ENCODE measurements around the gene CAPS.
"Not testable (repeated sequence)": the region's sequence is repeated elsewhere in the genome, so short reads cannot be mapped to it uniquely, and the experiment has no call there.

The CAPS gene

DNA sequence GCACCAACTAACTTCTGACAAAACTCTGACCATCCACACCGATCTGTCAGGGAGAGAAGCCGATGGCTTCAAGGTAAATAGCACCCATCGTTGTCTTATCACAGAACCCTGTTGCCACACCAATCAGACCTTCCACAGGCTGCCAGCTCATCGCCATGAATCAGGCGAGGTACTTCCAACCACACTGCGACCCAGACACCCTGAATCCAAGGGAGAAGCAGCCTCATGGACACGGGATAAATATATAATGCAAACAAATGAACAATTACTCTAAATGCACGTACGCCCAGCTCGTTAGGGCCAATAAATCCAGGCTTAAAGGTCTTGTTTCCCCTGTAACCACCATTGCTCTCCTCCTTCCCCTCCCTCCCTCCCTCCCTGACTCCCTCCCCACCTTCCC is 43.1 kb downstream of the CAPS start:
- no peak for DNase-seq (ENCODE audit: low read depth)

DNA sequence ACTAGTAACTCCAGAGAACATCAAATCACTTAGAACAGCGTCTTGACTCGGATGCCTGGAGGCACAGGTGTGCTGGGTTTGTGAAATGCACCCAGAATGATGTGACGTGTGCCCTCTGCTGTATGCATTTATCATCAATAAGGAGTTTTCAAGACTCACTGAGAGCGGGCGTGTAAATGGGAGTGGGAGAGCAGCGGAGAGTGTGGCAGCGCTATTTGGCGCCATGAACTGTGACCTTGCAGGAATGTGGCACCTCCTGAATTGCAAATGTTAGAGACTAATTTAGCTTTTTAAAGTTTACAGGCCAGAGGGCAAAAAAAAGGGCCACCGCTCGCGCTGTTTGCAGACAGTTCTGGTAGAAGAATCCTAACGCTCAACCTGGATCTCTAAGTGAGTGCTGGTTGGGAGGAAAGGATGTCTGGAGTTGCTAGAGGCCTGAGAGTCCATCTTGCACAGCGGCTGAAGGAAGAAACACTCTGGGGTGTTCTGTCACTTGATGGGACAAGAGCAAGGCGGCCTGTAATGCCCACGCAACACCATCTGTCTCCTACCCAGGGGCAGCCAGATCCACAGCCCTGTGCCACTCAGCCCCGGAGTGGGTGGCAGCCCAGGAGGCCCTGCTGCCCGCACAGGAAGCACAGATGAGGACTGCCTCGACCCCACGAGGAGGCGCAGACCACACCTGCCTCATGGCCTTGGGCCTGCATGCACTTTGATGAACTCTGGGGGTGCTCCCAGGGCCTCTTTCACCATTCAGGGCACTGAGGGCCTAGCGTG is 44.2 kb downstream of the CAPS start:
- DNase-seq (ENCODE audit: low read depth), result no peak

DNA sequence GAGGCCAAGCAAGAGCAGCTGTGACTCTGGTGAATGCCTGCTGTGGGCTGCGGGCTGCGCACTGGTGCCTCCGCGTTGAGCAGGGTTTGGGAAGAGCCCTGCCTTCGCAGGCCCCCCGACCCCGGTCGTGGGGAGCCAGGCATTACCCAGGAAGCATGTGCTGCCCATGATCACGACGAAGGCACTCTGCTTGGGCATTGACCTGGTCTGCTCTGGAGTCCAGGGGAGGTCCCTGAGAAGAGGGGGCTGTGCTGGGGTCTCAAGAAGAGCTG is 44.7 kb downstream of the CAPS start:
- DNase-seq (ENCODE audit: low read depth), result no peak

DNA sequence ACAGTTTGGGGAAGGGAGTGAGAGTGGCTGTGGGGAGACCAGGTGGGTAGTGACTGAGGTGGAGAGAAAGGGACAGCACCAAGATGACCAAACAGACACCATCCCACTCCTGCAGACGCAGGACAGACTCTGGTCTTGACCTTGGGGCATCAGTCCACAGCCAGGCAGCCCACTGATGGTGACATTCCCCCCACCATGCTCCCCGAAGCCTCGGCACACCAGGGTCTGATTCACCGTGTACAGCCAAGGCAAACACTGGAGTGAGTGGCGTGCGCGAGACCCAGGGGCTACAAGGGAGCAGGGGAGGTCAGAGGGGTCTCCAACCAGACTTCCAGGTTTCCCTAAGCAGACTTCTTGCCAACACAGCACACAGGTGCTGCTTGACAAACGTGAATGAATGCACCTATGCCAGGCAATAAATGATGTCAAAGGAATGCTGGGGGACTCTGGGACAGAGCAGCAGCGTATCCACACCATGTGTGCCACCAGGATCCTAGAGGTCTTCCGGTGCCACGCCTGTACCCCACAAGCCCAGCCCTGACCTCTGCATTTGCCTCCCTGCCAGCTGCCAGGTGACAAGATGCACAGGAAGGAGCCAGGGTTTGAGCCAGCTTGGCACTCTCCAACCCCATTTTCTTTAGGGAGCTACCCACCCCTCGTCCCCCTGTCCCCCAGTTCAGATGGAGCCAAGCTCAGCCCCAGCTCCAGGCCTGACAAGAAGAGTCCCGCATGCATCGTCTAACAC is 45.4 kb downstream of the CAPS start:
- DNase-seq (ENCODE audit: low read depth), result no peak

GRCh38 chr19:5960005-5961001 is 46.2 kb downstream of the CAPS start:
- DNase-seq (ENCODE audit: low read depth), result no peak

DNA sequence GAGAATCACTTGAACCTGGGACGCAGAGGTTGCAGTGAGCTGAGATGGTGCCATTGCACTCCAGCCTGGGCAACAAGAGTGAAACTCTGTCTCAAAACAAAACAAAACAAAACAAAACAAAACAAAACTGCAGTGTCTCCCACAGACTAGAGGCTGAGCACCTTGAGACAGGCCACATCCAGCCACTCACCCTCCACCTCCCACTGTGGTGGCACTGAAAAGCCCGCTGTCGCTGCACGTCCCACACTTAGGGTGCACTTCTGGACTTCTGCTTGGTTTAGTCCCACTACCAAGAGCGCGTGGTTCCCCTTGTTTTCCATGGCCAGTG is 47.6 kb downstream of the CAPS start:
- DNase-seq (ENCODE audit: low read depth), result not testable (repeated sequence)

DNA sequence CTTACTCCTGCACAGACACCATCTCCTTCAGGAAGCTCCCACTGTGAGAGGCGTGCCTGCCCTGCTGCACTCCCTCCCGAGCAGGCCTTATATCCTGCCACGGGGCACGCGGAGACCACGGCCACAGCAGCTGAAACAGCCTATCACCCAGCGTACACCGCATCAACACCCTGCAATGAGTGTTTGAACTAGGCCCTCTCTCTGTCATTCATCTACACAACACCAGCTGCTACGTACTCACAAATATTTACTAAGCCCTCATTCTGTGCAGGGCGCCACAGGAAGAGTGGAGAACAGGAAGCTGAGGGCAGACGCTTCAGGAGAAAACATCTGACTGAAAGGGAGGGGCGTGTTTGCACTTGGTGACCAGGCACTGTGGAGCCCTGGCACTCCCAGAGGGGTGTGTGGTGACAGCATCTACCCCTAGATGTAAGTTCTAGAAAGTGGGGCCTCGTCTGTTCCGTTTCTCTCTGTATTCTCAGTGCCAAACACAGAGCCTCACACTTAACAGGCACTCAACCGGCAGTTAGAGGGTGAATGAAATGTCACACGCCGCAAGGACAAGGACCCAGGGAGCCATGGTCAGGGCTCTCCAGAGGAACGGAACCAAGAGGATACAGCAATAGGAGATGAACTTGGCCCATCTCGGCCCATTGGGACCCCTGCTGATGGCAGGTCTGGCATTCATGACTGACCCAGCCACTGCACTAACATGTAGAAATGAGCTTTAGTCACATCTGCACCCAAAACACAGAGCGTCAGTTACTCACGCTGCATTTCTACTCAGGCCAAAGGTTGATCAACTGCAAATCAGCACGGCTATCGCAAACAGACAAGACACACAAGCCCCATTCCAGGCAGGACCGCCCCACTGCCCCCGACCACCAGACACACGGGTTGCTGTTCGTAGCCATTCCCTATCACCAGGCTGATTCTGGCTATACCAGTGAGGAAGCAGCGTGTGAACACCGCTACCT is 48.2 kb downstream of the CAPS start:
- peak; percentile 25 for DNase-seq (ENCODE audit: low read depth)

GRCh38 chr19:5963259-5963658 is 49.2 kb downstream of the CAPS start:
- DNase-seq (ENCODE audit: low read depth), result not testable (repeated sequence)

GRCh38 chr19:5963855-5964254 is 49.8 kb downstream of the CAPS start:
- no peak for DNase-seq (ENCODE audit: low read depth)

- no peak for DNase-seq (ENCODE audit: low read depth)
These were observed 50.9 kb downstream of the CAPS start for GRCh38 chr19:5964816-5965565.

All from stimulated activated CD8-positive, alpha-beta memory T cell treated with anti-CD3 and anti-CD28 coated beads, Interleukin-15, amount 100 ng/mL, for 1 hour (primary cell).